GM18498 (cell line): ENCODE measurements around the gene FUBP1.
"Not testable (repeated sequence)": the region's sequence is repeated elsewhere in the genome, so short reads cannot be mapped to it uniquely, and the experiment has no call there.

ENCODE experiments used
- ATAC-seq: cut with Tn5 transposase; IDR thresholded peaks from one replicate; pipeline ENCODE4 v1.9.1; 2021; ENCODE audit warnings: mild to moderate bottlenecking, moderate library complexity; ENCODE audit not compliant: unreplicated experiment

FUBP1 gene

GRCh38 chr1:77978969-77979876, at the start of gene FUBP1:
Gene FUBP1 (minus strand): TSS chr1:77979072. CDS start chr1:77979004, 68 bp downstream.
- peak; percentile 81 for ATAC-seq

DNA sequence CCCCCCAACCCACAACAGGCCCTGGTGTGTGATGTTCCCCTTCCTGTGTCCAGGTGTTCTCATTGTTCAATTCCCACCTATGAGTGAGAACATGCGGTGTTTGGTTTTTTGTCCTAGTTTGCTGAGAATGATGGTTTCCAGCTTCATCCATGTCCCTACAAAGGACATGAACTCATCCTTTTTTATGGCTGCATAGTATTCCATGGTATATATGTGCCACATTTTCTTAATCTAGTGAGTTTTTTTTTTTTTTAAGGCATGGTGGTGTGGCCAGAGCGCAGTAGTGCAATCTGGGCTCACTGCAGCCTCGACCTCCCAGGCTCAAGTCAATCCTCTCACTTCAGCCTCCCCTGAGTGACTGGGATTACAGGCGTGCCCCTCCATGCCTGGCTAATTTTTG, 42.3 kb upstream of the FUBP1 start:
- ATAC-seq, result not testable (repeated sequence)

DNA sequence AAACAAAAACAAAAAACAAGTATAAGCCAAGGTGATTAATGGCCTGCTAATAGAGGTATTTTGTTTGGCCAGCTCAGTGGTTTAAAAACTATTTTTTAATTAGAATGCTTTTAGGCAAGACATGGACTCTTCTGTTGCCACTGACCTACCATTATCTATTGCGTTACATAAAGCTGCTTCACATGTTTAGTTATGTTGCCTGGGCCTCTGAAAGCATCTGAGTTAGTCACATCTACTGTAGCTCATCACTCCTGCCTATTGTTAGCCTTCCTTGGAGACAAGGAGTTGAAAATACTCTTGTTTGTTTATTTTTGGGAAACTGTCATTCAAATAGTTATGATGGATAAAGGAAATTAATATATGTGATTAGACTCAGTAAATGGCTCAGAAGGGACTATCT, 40.2 kb upstream of the FUBP1 start:
- ATAC-seq, result no peak

DNA sequence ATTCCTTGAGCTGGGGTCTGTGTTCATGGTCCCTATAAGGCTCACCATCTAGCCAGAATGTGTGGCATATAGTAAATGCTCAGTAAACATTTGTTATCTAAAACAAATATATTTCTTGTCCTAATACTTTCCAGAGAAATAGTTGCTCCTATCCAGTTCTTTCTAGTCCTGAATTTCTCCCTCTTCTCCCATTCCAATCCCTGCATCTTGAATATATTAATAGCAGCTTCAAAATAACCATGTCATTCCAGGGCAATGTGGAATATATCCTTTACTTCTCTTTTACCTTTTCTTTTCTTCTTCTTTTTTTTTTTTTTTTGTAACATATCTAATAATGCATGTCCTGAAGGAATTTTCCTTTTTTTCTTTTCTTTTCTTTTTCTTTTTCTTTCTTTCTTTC, 36.3 kb upstream of the FUBP1 start:
- ATAC-seq, result no peak

DNA sequence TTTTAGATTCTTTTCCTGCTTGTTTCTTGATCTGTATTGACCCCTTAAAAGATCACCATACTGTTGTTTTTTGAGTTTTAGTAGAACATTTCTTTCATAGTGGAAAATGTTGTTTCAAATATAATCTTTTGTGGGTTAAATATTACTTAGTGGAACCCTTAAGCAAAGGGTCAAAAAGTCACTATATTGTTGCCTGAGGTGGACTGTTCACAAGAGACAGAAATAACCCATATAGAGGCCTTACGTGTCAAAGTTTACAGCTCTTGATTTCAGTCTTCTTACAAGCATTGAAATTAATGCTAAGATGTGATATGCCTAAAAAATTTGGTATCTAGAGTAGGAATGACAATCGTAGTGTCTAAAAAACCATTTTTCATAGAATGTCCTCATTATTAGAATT, 32.2 kb upstream of the FUBP1 start:
- no peak for ATAC-seq

GRCh38 chr1:78009836-78010235, 31.0 kb upstream of the FUBP1 start:
- ATAC-seq, result no peak

DNA sequence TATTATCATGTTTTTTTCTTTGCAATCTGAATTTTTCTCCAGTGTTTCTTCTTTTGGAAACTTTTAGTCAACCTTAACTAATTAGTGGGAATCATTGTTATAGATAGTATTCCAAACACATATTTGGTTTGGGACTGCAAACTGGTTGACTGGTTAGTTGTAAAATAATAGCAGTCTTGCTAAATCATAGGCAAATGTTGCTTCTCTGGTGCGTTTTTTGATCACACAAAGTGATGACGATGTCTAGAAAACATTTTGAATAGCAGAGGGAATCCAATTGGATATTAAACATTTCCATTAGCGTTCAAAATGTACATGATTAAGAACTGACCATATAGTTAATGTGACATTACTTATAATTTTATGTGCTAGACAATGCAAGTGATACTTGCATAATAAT, 30.4 kb upstream of the FUBP1 start:
- no peak for ATAC-seq

DNA sequence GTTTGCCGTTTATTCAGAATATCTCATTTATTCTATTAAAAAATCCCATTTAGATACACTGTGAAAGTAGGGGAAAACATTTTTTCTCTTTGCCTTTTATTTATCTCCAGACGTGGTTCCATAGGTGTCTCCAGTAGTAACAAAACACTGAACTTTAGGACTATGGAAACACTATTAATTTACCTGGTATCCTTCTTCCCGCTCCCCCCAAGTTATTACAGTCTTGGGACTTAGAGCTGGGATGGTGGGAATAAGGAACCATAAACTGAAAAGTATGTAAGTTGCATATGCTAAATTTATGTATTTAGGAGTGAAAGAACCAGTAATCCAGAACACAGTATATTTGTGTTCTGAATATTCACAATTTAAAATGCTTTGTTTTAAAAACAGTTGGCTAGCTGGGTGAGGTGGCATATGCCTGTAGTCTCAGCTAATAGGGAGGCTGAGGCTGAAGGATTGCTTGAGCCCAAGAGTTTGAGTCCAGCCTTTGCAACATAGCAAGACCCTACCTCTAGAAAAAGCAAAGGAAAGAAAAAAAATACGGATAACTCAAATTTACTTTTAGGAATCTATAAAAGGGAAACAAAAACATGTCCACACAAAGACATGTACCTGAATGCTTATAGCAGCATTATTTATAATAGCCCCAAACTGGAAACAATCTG, 28.9 kb upstream of the FUBP1 start:
- no peak for ATAC-seq

DNA sequence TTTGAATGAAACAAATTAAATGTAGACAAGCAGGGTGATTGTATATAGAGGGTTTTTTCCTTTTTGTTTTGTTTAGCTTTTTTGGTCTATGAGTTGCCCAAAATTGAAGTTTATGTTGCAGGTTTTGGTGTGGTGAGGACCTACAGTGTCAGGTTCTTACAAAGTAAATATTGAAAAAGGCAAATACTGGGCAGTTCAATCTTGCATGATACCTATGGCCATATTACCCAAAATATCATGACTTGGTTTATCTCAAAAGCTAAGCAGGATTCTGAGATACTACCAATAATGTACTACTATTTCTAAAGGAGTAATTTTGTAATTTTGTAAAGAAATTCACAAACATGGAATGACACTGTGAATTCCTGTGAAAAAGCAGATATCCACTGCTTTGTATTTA, 27.6 kb upstream of the FUBP1 start:
- ATAC-seq, result no peak

DNA sequence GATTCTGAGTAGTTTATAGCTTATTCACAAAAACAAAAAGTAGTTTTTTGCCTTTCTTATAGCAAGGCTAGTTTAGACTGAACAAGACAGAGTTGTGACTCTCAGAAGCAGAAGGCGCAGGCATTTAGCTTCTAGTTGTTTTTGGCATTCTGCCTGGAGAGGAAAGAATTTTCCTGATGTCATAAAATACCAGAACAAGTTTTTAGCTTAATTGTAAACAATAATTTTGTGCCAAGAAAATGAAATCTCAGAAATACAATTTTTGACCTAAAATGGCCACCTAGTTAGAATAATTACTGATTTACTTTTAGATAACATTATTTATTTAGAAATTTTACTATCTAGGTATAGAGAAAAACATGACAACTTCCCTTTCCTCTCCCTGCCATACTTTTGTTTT, 26.9 kb upstream of the FUBP1 start:
- no peak for ATAC-seq

- no peak for ATAC-seq
Observed at GRCh38 chr1:78005448-78005722, 26.5 kb upstream of the FUBP1 start.

DNA sequence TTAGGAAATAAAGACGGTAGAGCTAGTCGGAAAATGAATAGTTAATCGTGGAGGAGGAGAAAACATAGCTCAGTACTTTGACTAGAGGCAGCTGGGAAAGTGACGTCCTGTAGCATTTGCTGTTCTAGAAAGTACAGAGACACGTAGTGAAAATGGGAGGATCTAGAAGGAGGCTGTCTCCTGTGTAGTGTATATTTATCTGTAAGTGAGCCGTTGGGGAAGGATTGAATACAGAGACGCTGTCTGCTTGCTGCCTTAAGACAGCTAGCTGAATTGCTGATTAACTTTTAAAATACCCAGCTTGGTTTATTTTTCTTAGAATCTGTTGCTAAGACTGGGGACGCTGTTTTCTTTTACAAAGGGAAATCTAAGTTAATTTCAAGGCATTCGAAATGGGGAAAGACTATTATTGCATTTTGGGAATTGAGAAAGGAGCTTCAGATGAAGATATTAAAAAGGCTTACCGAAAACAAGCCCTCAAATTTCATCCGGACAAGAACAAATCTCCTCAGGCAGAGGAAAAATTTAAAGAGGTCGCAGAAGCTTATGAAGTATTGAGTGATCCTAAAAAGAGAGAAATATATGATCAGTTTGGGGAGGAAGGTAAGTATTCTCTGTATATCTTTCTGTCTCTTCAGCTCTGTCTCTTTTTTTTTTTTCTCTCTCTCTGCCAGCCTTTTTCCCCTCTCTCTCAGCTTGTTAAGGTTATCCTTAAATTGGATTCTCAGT, 26.0 kb upstream of the FUBP1 start, which contains the start of gene DNAJB4:
DNAJB4 (plus strand) TSS at position 221 of the 729 bp plus-strand sequence; CDS start at position 393, 172 bp downstream.
- ATAC-seq, result peak; percentile 98

DNA sequence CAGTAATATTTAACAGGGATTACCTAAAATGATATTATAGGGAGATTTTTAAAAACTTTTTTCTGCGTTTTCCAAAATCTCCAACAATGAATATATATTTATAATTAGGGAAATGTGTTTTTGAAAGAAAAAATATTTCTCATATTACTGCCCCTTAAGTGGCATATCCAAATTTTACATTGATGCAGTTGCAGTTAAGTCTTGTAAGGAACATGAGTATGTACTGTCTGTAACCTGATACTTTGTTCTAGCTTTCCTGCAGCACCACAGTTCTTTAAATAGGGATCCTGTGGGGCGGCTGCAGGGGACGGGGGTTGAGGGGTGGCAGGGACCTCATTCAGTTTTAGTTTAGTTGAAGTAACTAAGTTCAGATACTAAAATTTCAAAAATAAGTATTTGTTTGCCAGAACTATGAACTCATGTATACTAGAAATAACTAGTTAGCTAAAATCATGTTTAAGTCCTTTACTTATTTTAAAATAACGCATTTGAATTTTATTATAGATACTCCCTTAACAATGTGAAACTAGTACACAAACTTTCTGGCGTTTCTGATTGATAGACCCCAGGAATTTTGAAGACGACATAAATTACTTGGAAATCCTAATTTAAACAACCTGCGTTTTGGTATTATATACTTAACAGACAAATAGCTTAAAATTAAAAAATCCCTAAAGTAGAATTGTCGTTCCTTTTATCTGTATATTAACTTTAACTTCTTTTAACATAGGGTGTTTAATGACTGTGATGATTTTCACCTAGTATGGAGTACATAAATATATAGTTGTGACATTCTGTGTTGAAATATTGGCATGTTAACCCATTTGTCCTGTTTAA, 25.2 kb upstream of the FUBP1 start:
- peak; percentile 53 for ATAC-seq

- ATAC-seq, result no peak
Observed at GRCh38 chr1:78003070-78003746, 24.3 kb upstream of the FUBP1 start.

- ATAC-seq, result not testable (repeated sequence)
Observed at GRCh38 chr1:78000536-78000935, 21.7 kb upstream of the FUBP1 start.

GRCh38 chr1:77996734-77997133, 17.9 kb upstream of the FUBP1 start:
- ATAC-seq, result no peak

GRCh38 chr1:77994117-77994705, 15.3 kb upstream of the FUBP1 start:
- no peak for ATAC-seq

DNA sequence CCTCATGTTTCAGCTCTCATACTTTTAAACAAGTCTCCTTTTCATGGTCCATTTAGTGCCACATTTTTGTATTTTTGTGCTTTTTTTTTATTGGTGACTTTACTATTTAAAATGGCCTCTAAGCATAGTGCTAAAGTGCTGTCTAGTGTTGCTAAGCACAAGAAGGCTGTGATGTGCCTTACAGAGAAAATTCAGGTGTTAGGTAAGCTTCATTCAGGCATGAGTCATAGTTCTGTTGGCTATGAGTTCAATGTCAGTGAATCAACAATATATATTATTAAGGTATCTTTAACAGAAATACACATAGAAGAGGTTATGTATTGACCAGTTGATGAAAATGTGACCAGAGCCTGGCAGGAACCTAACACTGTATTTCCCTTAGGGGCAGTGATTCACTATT, 12.8 kb upstream of the FUBP1 start:
- ATAC-seq, result no peak

GRCh38 chr1:77990629-77991204, 11.8 kb upstream of the FUBP1 start:
- no peak for ATAC-seq
